CD4-positive, alpha-beta T cell treated with Interleukin-15 for 1 hour (primary cell): ENCODE results near the gene CCDC81.
"Not testable (repeated sequence)": the region's sequence is repeated elsewhere in the genome, so short reads cannot be mapped to it uniquely, and the experiment has no call there.

Source experiments
- DNase-seq: peaks from one replicate; pipeline ENCODE4 v3.0.0-alpha.2; 2020

The CCDC81 gene

GRCh38 chr11:86374586-86374985 lies at the start of gene CCDC81:
Gene CCDC81, plus strand, starts transcription at chr11:86374887. Its CDS starts 277 bp downstream, at chr11:86375164.
- DNase-seq, result no peak

DNA sequence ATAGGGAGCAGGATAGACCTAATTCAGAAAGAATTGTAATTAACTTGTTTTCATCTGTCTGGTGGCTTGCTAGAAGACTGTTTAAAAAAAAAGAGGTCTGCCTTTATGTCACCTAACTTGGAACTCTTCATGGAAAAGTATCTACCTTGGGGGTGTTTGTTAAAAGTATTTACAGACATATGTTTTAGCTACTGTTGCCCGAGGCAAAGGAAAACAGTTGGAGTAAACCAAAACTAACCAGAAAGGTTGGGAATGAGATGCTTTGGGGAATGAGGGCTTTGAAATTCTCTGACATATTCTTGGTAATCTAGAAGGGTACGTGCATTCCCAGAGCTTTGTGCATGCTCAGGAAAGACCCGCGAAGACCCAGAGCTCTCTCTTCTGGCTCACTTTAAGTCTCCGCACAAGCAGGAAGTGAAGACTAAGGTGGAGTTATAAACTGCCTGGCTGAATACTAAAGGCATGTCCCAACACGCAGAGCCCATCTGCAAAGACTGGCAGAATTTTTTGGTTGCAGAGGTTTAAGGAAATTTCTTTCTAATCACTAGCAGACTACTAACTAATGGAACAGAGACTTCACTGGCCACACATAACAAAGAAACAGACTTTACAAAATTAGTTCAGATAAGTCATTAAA lies 39.4 kb upstream of the CCDC81 start:
- no peak for DNase-seq

- DNase-seq, result no peak
Observed at GRCh38 chr11:86337227-86337626, 37.5 kb upstream of the CCDC81 start.

DNA sequence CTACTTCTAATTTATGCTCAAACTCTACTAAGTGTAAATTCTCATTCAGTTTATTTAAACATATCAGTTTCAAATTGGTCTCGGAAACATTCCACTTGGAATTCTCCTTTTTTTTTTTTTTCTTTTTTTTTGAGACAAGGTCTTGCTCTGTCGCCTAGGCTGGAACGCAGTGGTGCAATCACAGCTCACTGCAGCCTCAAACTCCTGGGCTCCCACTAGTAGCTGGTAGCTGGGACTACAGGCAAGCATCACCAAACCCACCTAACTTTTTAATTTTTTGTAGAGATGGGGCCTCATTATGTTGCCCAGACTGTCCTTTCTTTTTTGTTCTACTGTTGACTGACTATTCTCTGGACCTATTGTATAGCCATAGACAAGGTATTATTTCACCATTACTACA lies 33.3 kb upstream of the CCDC81 start:
- DNase-seq, result no peak

DNA sequence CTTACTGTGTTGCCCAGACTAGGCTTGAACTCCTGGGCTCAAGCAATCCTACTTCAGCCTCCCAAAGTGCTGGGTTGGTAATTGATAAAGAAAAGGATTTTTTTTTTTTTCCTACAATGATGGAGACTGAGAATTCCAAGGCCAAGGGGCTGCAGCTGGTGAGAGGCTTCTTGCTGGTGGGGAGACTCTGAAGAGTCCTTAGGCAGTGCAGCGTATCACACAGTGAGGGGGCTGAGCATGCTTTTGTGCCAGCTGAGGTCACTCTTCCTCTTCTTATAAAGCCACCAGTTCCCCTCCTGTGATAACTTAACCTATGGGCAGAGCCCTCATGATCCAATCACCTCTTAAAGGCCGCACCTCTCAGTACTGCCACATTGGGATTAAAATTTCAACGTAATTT lies 28.2 kb upstream of the CCDC81 start:
- DNase-seq, result no peak

DNA sequence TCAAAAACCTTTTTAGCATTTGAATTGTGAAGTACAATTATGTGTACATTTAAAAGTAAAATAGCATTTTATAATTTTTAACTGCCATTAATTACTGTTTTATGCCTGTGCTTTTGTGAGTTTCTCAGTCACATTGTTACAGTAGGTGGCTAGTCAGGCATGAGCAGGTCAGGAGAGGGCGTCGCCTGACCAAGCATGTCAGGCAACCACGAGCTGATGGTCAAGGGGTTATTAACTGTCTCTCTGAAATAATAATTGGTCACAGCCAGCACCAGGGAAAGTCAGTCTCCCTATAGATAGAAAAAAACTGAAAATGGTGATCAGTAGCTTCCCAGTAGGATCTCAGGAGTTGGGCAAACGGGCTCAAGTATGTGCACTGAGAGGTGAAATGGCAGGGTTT lies 19.4 kb upstream of the CCDC81 start:
- DNase-seq, result no peak

- not testable (repeated sequence) for DNase-seq
Observed at GRCh38 chr11:86357412-86357811, 17.3 kb upstream of the CCDC81 start.

- DNase-seq, result no peak
Observed at GRCh38 chr11:86358720-86359119, 16.0 kb upstream of the CCDC81 start.

DNA sequence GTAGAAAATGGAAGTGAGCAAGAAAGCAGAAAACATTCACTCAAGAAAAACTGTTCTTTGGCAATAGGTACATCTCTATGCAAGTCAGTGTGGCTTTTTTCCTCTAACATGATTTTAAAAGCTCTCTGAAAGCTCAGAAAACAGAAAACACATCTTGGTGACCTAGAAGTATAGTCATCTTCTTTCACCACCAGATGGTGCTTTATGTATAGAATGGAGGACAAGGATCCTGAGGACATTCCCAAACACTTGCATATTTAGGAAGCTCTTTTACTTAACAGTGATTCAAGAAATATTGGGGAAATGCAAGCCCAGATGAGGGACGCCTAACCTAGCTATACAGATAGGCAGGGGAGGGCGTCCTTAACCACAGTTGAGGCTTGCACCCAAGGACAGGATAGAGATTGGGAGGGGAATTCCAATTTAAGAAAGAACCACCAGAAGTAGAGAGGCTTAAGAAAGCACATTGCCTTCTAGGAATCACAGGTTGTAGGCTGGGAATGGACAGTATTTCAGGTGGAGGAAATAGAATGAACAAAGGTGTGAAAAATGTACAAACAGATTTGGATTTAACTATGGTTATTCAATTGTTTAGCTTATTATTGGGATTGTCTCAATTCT lies 13.8 kb upstream of the CCDC81 start:
- no peak for DNase-seq

DNA sequence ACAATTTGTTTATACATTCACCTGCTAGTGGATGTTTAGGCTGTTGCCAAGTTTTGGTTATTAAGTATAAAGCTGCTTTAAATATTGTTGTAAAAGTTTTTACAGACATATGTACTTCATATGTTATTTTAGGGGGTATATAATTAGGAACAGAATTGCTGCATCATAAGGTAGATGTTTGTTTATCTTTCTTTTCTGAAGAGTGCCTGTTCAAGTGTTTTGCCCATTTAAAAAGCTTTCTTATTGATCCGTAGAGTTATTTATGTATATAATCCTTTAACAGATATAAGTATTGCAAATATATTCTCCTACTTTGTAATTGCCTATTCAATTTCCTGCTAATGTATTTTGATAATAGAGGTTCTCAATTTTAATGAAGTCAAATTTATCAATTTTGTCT lies 11.3 kb upstream of the CCDC81 start:
- no peak for DNase-seq

DNA sequence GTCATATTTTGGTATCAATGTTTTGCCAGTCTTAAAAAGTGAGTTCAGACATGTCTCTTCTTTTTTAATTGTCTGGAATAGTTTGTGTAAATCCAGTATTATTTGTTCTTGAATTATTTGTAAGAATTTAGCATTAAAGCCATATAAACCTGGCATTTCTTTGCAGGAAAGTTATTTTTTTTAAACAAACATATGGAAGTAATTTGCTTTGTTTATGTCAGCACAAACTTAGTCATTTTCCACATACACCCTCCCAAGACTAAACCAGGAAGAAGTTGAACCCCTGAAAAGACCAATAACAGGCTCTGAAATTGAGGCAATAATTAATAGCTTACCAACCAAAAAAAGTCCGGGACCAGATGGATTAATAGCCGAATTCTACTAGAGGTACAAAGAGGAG lies 9.1 kb upstream of the CCDC81 start:
- no peak for DNase-seq

DNA sequence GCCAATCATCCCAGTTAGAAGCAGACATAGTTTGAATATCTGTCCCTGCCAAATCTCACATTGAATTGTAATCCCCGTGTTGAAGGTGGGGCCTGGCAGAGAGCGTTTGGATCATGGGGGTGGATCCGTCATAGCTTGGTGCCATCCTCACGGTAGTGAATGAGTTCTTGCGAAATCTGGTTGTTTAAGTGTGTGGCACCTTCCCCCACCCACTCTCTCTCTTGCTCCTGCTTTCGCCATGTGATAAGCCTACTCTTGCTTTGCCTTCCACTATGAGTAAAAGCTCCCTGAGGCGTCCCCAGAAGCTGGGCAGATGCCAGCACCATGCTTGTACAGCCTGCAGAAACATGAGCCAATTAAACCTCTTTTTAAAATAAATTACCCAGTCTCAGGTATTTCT lies 5.0 kb upstream of the CCDC81 start:
- no peak for DNase-seq

GRCh38 chr11:86370171-86370570 lies 4.5 kb upstream of the CCDC81 start:
- DNase-seq, result no peak

DNA sequence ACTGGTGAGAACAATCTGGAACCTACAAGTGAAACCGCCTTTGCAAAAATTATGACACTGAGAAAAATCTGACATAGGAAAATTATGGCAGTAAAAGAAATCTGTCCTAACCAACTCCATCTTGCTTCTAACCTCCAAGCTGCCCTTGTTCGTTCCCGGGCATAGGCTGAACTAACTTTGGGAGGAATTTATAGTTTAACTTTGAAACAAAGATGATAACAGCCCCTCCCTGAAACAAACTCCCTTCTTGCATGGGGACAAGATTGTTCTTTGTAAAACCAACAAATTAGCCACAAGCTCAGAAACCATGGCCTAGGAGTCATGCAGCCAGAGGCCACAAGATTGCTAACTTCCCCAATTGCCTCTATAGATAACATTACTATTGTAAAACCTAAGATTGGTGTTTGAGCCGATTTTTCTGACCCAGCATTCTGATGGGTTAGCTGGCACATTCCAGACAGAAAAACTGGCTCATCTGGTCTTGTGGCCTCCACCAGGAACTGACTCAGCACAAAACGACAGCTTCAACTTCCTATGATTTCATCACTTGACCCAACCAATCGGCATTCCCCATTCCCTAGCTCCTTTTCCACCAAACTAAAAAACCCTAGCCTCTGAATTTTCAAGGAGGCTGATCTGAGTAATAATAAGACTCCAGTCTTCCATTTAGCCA lies 3.6 kb upstream of the CCDC81 start:
- no peak for DNase-seq

GRCh38 chr11:86372041-86372440 lies 2.6 kb upstream of the CCDC81 start:
- DNase-seq, result no peak

DNA sequence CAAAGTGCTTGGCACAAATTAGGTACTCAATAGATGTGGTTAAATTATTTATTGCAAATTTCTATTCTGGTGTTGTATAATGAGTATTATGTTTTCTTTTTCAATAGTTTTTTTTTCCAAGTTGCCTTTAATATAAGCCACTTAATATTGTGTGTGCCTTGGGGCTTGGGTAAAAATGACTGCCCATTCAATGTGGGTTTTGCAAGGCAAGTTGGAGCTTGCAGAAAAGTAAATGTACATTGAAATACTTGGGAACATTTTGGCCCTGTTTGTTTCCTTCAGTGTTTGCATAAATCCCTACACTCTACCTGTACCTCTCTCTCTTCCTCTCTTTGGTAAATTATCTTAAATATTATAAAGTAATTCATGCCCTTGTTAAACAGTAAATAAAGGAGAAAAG lies 2.1 kb upstream of the CCDC81 start:
- no peak for DNase-seq

DNA sequence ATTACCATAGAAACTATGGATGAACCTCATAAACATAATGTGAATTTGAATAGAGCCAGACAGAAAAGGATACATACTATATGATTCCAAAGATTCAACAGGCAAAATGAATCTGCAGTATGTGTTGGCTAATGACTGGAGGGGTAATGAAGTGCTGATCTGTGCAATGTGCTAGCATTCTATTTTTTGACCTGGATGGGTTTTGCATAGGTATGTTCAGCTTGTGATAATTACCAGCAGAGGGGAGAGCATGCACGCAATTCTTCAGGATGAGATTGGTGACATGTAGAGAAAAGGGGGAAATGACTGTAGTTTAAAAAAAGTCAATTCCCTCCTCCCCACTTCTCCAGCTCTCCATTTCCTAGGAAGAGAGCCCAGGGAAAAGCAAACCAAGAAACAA lies 618 bp upstream of the CCDC81 start:
- DNase-seq, result no peak

GRCh38 chr11:86377972-86378371 lies 3.3 kb downstream of the CCDC81 start:
- no peak for DNase-seq

- no peak for DNase-seq
Observed at GRCh38 chr11:86380295-86381059, 5.8 kb downstream of the CCDC81 start.

DNA sequence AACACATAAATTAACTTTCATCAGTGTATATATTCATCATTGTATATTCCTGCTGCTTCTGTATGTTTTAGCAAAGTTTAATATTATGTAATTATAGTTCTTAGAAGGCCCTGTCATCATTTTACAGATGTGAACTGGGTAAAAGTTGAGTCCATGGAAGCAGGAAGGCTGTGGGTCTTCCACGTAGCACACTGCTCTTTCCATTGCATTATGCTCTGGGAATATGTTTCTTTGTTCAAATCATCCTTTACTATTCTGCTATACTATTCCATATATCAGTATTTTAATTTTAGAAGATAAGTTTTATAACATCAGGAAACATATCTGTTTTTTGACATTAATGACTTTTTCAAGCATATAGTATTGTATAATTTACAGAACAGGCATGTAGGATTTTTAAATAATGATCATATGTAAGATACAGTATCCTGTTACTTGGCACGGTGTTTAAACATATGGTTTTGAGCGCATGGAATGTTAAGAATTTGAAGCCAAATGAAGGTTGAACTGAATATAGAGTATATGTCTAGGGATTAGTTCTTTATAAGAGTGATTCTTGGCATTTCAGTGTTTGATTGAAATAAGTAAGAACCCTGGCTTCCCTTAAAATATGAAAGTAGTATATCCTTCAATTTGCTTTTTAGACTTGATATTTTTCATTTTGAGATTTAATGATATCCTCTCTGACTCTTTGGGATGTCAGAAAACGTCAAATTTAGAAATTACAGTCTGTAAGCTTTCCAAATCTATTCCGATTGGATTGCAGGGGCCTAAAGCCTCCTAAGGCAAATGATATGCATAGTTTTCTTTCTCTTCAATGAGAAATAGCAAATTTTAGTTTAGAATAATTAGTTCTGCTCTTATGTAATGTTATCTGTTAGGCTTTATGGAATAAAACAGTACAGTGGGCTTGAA lies 8.6 kb downstream of the CCDC81 start:
- DNase-seq, result no peak

DNA sequence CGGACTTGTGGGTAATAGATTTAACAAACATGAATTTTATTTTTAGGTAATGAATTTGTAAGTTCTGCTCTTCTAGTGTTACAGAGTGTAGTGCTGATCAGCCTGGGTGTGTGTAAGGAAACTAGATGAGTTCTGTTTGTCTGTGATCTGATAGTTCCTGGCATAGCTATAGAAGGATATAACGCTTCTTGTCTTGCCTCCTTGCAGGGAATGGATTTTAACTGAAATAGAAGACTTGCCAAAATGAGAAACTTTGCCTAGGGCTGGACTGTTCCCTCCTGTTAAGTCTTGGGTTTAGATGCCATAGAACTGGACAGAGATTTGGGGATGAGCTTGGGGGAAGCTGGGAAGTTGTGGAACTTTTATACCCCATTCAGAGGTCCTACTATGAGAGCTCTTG lies 11.6 kb downstream of the CCDC81 start:
- no peak for DNase-seq

GRCh38 chr11:86386746-86387145 lies 12.1 kb downstream of the CCDC81 start:
- DNase-seq, result no peak

- no peak for DNase-seq
Observed at GRCh38 chr11:86388198-86388597, 13.5 kb downstream of the CCDC81 start.
